ENCODE data around the gene FRMD5. TPM values are rescaled to one million over a fixed set of nuclear protein-coding genes. Genes with fewer than 3 reads are reported as not detected.

The FRMD5 gene
- total RNA-seq, 4 donors from 2014 or later, result 0.31 to 0.72 TPM; not detected in 2

DNA sequence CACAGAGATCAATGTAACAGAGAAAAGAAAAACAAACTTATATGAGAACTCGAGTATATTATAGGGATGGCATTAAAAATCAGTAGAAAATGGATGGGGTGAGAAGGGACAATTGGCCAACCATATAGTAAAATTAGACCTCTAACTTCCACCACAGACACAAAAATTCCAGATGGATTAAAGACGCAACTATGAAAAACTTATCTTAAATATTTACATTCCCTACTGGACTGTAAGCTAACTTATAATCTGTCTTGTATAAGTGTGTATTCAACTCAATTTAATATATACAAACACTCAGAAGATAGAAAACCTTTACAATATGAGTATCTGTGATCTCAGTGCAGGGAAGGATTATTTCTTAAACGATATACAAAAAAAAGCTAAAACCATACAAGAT is 373.6 kb downstream of the FRMD5 start:
- TF ChIP-seq, protein P1, sequence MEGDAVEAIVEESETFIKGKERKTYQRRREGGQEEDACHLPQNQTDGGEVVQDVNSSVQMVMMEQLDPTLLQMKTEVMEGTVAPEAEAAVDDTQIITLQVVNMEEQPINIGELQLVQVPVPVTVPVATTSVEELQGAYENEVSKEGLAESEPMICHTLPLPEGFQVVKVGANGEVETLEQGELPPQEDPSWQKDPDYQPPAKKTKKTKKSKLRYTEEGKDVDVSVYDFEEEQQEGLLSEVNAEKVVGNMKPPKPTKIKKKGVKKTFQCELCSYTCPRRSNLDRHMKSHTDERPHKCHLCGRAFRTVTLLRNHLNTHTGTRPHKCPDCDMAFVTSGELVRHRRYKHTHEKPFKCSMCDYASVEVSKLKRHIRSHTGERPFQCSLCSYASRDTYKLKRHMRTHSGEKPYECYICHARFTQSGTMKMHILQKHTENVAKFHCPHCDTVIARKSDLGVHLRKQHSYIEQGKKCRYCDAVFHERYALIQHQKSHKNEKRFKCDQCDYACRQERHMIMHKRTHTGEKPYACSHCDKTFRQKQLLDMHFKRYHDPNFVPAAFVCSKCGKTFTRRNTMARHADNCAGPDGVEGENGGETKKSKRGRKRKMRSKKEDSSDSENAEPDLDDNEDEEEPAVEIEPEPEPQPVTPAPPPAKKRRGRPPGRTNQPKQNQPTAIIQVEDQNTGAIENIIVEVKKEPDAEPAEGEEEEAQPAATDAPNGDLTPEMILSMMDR (IDR thresholded peaks at IDR 0.05), result no peak
- TF ChIP-seq EP300 (IDR thresholded peaks at IDR 0.05), result no peak
- TF ChIP-seq POLR2AphosphoS5 (IDR thresholded peaks at IDR 0.05), result no peak
- no peak for TF ChIP-seq POLR2A (IDR thresholded peaks at IDR 0.05)
- DNase-seq (ENCODE audit: low spot score in 2 of 2), result no peak
- Histone ChIP-seq H3K27me3 (no peaks in the 10 kb centered on the region), H3K4me3 (no peak overlapping the region), H3K27ac (no peak overlapping the region), H3K4me1 (peaks cover 32% of the 10 kb centered on the region), H3K36me3 (peaks cover 4% of the 10 kb centered on the region), H3K9me3 (no peaks in the 10 kb centered on the region)
- WGBS, result 73% methylated on average over 3 of the region's 3 CpGs

Other genes starting within 250 kb of the FRMD5 start
- gene GOLM2, start 93.4 kb upstream of the FRMD5 start, total RNA-seq, result 10 to 100 TPM; 27.5 to 52.5 (median 34.3) TPM
- 10 to 100 TPM; 40.0 to 75.4 (median 50.0) TPM for gene CTDSPL2, start 232.4 kb upstream of the FRMD5 start, total RNA-seq